Muscle of back (tissue), 11 donors: ENCODE results near the gene PNRC1. TPM values are rescaled to one million over a fixed set of nuclear protein-coding genes. Genes with fewer than 3 reads are reported as not detected.
"Not testable (repeated sequence)": the region's sequence is repeated elsewhere in the genome, so short reads cannot be mapped to it uniquely, and the experiment has no call there.

ENCODE experiments used
- DNase-seq, 3 donors: peaks; one replicate each; pipeline versions ENCODE4 v3.0.0 to v3.0.0-alpha.2; 2013
- polyA plus RNA-seq, 10 donors: library from polyadenylated mRNA; unstranded; fragments of 120-200 nt; gene quantifications; one replicate each; pipeline ENCODE4 v1.2.1, GENCODE V29; 2013; ENCODE audit not compliant: insufficient read length in 10 of 10

PNRC1 gene
- polyA plus RNA-seq, 10 donors, result 76.2 to 127 (median 104) TPM

DNA sequence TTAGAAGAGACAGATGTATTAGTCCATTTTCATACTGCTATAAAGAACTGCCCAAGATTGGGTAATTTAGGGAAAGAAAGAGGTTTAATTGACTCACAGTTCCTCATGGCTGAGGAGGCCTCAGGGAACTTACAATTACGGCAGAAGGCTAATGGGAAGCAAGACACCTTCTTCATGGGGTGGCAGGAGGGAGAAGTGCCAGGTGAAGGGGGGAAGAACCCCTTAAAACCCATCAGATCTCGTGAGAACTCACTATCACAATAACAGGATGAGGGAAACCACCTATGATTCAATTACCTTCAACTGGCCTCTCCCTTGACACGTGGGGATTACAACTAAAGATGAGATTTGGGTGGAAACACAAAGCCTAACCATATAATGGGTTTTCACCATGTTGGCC lies 28.9 kb upstream of the PNRC1 start:
- no peak for DNase-seq

- DNase-seq, result no peak
Observed at GRCh38 chr6:89054208-89054607, 26.3 kb upstream of the PNRC1 start.

DNA sequence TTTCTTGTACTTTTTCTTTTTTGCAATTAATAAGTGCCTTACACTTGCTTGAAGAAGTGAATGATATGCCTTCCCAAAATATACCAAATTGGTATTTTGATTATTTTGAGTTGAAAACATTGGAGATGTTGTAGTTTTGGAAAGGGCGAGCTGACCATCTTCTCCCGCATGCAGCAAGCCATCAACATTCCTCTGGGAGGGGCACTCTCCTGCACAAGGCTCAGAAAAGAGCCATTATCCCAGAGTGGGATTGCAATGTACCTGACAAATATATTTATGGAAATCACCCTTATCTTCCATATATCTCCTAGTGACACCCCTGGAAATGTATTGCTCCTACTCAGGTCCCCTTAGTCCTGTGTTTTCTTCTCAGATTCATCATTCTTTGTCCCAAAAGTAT lies 22.8 kb upstream of the PNRC1 start:
- no peak for DNase-seq

DNA sequence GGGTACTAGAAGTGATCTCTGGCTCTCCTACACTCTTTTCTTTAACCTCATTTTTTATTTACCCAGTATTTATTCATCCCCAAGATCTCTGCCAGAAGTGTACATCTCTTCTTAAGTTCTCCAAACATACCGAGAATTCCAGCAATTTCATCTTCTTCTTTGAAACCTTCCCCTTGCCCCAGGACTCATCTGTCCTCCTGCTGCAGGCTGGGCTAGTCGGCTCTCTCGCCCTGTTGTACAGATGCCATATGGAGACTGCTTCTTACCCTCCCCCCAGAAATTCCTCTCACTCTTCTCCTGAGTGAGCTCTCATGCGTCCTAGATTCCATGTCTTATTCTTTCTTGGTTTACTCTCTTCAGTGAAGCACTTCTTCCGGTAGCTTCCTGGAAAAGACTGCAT lies 21.9 kb upstream of the PNRC1 start:
- no peak for DNase-seq

- no peak for DNase-seq
Observed at GRCh38 chr6:89059227-89059626, 21.3 kb upstream of the PNRC1 start.

DNA sequence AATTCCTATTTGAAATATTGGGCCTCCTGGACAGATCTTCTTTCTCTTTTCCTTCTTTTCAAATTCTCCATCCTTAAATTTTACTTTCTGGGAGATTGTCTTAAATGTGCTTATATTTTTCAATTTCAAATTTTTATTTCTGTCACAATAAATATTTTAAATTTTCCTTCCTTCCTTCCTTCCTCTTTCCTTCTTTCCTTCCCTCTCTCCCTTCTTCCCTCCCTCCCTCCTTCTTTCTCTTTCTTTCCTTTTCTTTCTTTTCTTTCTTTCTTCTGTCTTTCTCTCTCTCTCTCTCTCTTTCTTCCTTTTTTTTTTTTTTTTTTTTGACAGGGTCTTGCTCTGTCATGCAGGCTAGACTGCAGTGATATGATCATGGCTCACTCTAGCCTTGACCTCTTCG lies 16.7 kb upstream of the PNRC1 start:
- DNase-seq, result no peak

GRCh38 chr6:89064931-89065330 lies 15.6 kb upstream of the PNRC1 start:
- DNase-seq, result not testable (repeated sequence)

DNA sequence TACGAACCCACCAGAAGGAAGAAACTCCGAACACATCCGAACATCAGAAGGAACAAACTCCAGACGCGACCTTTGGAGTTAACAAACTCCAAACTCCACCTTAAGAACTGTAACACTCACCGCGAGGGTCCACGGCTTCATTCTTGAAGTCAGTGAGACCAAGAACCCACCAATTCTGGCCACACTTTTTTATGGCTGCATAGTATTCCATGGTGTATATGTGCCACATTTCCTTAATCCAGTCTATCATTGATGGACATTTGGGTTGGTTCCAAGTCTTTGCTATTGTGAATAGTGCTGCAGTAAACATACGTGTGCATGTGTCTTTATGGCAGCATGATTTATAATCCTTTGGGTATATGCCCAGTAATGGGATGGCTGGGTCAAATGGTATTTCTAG lies 14.4 kb upstream of the PNRC1 start:
- not testable (repeated sequence) for DNase-seq

- DNase-seq, result peak in 1 of 3 donors; percentile 17
Observed at GRCh38 chr6:89066940-89067646, 13.5 kb upstream of the PNRC1 start.

DNA sequence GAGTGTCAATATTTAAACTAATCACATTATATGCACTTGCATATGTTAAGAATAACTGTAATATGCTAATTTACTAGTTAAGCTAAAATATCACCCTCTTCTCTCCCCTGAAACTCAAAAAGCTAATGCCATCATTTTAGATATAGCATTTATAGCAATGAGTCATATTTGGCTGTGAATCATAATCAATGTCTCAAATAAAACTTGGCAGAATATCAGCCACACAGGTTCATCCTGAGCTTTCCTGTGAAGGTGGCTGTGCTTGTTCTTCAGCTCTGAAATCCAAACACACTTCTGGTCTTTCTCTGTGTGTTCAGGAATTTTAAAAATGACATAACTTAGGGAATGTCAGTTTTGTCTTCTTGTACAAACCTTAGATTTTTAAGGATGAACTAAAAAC lies 12.8 kb upstream of the PNRC1 start:
- DNase-seq, result no peak

DNA sequence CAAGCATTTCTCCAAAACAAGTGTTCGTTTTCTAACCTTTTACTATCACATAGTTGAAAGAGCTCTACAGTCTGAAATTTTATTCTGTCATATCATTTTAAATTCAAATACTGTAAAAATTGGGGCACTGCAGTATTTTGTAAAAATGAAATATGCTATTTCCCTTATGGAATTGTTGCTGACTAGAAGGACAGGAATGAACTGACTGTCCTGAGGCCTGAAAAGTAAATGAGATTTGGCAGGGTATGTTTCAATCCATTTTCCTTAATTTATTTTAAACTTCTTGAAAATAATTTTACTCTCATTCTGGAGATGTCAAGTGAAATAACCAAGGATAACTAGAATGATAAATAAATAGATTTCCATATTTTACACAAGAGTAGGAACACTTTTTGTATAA lies 11.9 kb upstream of the PNRC1 start:
- no peak for DNase-seq

GRCh38 chr6:89069536-89070163 lies 10.9 kb upstream of the PNRC1 start:
- DNase-seq, result no peak

DNA sequence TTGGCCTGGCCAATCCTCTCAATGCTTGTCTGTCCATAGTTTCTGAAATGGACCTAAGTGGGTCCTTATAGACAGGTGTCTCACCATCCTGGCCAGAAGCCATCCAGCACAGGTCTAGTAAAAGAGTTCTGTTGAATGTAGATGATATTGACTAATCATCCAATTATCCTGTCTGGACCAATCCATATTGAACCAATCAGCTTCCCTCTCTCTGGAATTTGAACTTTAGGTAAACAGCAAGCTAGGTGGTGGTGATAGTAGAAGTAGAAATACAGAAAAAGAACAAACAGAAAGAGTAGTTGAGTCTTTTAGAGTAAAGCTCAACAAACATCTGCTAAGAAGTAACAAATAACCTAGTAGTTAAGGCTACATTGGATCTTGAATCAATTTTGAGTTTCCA lies 9.5 kb upstream of the PNRC1 start:
- no peak for DNase-seq

GRCh38 chr6:89073014-89073620 lies 7.4 kb upstream of the PNRC1 start:
- peak in 1 of 3 donors; percentile 39 for DNase-seq

DNA sequence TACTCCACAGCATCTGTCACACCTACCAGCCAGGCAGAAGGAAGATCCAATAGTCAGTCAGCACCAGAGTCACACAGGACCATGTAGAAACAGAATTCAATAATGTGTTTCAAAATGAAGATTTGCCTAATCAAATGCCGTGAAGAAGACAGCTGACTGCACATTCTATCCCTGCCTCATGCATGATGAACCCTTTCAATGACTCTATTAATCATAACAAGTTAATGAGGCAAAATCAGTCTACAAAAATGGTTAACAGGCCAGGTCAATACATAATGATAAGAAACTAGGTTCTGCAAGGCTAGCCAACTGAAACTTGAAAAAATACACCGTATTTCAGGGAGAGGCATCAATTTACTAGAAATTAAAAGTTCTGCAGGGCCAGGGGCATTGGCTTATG lies 6.7 kb upstream of the PNRC1 start:
- no peak for DNase-seq

DNA sequence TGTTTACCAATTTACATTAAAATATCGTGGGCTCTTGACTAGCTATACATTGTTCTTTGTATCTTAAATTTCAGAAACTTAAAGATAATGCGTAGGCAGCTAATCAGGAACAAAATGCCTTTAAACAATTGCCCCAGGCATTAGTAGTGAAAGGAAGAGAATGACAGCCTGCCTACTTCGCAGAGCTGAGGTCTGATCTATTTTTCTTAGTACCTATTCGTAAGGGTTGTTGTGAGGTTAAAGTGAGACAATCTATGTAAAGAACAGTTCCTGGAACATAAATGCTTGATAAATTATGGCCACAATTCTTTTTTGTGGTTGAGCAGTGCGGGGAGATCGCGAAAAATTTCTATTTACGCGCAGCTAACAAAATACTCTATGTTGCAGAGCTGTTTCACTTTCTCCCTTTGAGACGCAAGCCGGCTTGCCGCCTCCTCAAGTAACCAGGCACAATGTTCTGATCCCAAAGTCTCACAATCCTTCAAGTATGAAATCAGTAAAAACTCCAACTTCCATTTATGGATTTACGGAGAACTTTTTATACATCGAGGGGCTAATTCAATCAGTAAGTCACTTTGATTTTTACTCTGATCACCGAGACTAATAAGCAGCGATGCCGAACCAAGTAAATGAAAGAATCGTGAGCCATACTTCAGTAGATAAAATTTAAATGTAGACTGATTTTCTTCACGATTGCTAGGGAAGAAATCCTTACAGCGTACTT lies 878 bp upstream of the PNRC1 start:
- DNase-seq, result peak; percentile 78 to 92 (median 79)

- DNase-seq, result no peak
Observed at GRCh38 chr6:89081129-89081422, 525 bp downstream of the PNRC1 start.

GRCh38 chr6:89081423-89082322 lies 1.1 kb downstream of the PNRC1 start:
- DNase-seq, result peak; percentile 98 to 99 (median 99)

GRCh38 chr6:89082486-89082891 lies 1.9 kb downstream of the PNRC1 start:
- peak; percentile 35 to 76 (median 39) for DNase-seq

- DNase-seq, result no peak
Observed at GRCh38 chr6:89084542-89084941, 4.0 kb downstream of the PNRC1 start.

GRCh38 chr6:89084954-89085353 lies 4.4 kb downstream of the PNRC1 start:
- DNase-seq, result no peak
